Measurements from ENCODE around the gene KCNH3. TPM values are rescaled to one million over a fixed set of nuclear protein-coding genes. Genes with fewer than 3 reads are reported as not detected.

The KCNH3 gene
- total RNA-seq, 1 experiment from 2014 or later = 0.26 TPM

- no peak overlapping the region for H3K4me2 ChIP-seq (ENCODE audit: insufficient read depth, insufficient read length, low read length)
- no peak overlapping the region for H4K8ac ChIP-seq (replicated peaks; ENCODE audit: insufficient read length, low read depth, low read length)
- no peaks in the 10 kb centered on the region for H3K79me2 ChIP-seq (ENCODE audit: insufficient read depth, low read length)
- DNase-seq = no peak
- H3K9ac ChIP-seq (ENCODE audit: extremely low read depth, insufficient read length, low read length) = no peak overlapping the region
- Mint-ChIP-seq H3K36me3 (ENCODE audit: insufficient read depth in 1 of 3, low read depth in 3 of 3) (peaks cover 27 to 80% (median 74%) of the 10 kb centered on the region in 3 experiments; a peak in 6 of 7 replicates), H3K4me3 (no peak overlapping the region), H3K4me1 (no peaks in the 10 kb centered on the region), H3K27me3 (ENCODE audit: low read depth) (no peaks in the 10 kb centered on the region; the same call in 1 of the 2 replicates), H3K9me3 (no peaks in the 10 kb centered on the region; a peak in 1 of 5 replicates), H3K27ac (no peak overlapping the region)
- H2AK5ac ChIP-seq (ENCODE audit: insufficient read length, low read length) = no peak overlapping the region
- H2BK15ac ChIP-seq (ENCODE audit: low read depth, low read length) = no peak overlapping the region
- no peak overlapping the region for H3K56ac ChIP-seq (ENCODE audit: insufficient read length, low read depth, low read length)
- no peaks in the 10 kb centered on the region for H3K23me2 ChIP-seq (ENCODE audit: insufficient read length, low read depth, low read length, poor library complexity, severe bottlenecking)
- no peaks in the 10 kb centered on the region for H4K20me1 ChIP-seq (ENCODE audit: control insufficient read depth, insufficient read depth, insufficient read length)
- H3K23ac ChIP-seq (ENCODE audit: insufficient read length, low read depth, low read length) = no peak overlapping the region
- H3K27ac ChIP-seq (ENCODE audit: insufficient read length, low read depth, low read length) = no peak overlapping the region
- WGBS (ENCODE audit: extremely low coverage, insufficient read length, low lambda C conversion rate) = no CpG with 5 or more reads among the region's 7 CpGs
- no peak overlapping the region for H2BK20ac ChIP-seq (ENCODE audit: low read depth, low read length, poor library complexity, severe bottlenecking)
- H2BK120ac ChIP-seq (ENCODE audit: low read depth, low read length, poor library complexity, severe bottlenecking) = no peak overlapping the region
- no peaks in the 10 kb centered on the region for H3K27me3 ChIP-seq (ENCODE audit: insufficient read depth, low read length)
- no peak overlapping the region for H3K18ac ChIP-seq (ENCODE audit: insufficient read length, low read depth, low read length)
- H4K5ac ChIP-seq (ENCODE audit: insufficient read length, low read depth, low read length) = no peak overlapping the region
- H2AFZ ChIP-seq (ENCODE audit: low read length) = no peak overlapping the region
- no peaks in the 10 kb centered on the region for H3K9me3 ChIP-seq (ENCODE audit: control insufficient read depth, low read depth, low read length)
- no peaks in the 10 kb centered on the region for H3K4me1 ChIP-seq (ENCODE audit: insufficient read depth, low read length)
- H3K14ac ChIP-seq (ENCODE audit: insufficient read depth, low read length) = no peak overlapping the region
- H2BK12ac ChIP-seq (ENCODE audit: insufficient read length, low read depth, low read length) = no peak overlapping the region
- no peak for TF ChIP-seq CTCF (conservative IDR thresholded peaks at IDR 0.05)
- H4K91ac ChIP-seq (ENCODE audit: insufficient read length, low read depth, low read length) = no peak overlapping the region
- H3K4ac ChIP-seq (ENCODE audit: low read depth, low read length) = no peak overlapping the region
- no peak overlapping the region for H2BK5ac ChIP-seq (ENCODE audit: insufficient read length, low read length)
- H3T11ph ChIP-seq (ENCODE audit: low read length) = no peak overlapping the region
- H3K79me1 ChIP-seq (ENCODE audit: insufficient read depth, low read depth, low read length, poor library complexity, severe bottlenecking) = no peaks in the 10 kb centered on the region
Measured at GRCh38 chr12:49560695-49561094, 21.9 kb downstream of the KCNH3 start.

Measured in H9 (cell line).